ENCODE results near the gene C1orf232. TPM values are rescaled to one million over a fixed set of nuclear protein-coding genes. Genes with fewer than 3 reads are reported as not detected.

Gene C1orf232
- total RNA-seq, 1 experiment from 2014 or later, result not detected

- peak; percentile 47 for DNase-seq (ENCODE audit: low read depth)
Measured at GRCh38 chr1:26156285-26157038, 12.3 kb downstream of the C1orf232 start.

GRCh38 chr1:26155370-26156284 is 13.1 kb downstream of the C1orf232 start:
- no peak for DNase-seq (ENCODE audit: low read depth)

- no peak for DNase-seq (ENCODE audit: low read depth)
Measured at GRCh38 chr1:26154750-26155149, 14.0 kb downstream of the C1orf232 start.

GRCh38 chr1:26153966-26154532 is 14.7 kb downstream of the C1orf232 start:
- no peak for DNase-seq (ENCODE audit: low read depth)

- DNase-seq (ENCODE audit: low read depth), result no peak
Measured at GRCh38 chr1:26148887-26149286, 19.9 kb downstream of the C1orf232 start.

GRCh38 chr1:26145960-26146294 is 22.8 kb downstream of the C1orf232 start:
- no peak for DNase-seq (ENCODE audit: low read depth)

- peak; percentile 83 for DNase-seq (ENCODE audit: low read depth)
Measured at GRCh38 chr1:26145041-26145959, 23.5 kb downstream of the C1orf232 start.

GRCh38 chr1:26142159-26142558 is 26.6 kb downstream of the C1orf232 start:
- no peak for DNase-seq (ENCODE audit: low read depth)

- no peak for DNase-seq (ENCODE audit: low read depth)
Measured at GRCh38 chr1:26138974-26139558, 29.7 kb downstream of the C1orf232 start.

- no peak for DNase-seq (ENCODE audit: low read depth)
Measured at GRCh38 chr1:26134466-26134865, 34.3 kb downstream of the C1orf232 start.

GRCh38 chr1:26132834-26133167 is 36.0 kb downstream of the C1orf232 start:
- DNase-seq (ENCODE audit: low read depth), result no peak

GRCh38 chr1:26132128-26132833 is 36.5 kb downstream of the C1orf232 start:
- DNase-seq (ENCODE audit: low read depth), result peak; percentile 25

- no peak for DNase-seq (ENCODE audit: low read depth)
Measured at GRCh38 chr1:26130695-26131094, 38.1 kb downstream of the C1orf232 start.

GRCh38 chr1:26129778-26130177 is 39.0 kb downstream of the C1orf232 start:
- no peak for DNase-seq (ENCODE audit: low read depth)

GRCh38 chr1:26127235-26128163 is 41.3 kb downstream of the C1orf232 start:
- DNase-seq (ENCODE audit: low read depth), result peak; percentile 44

GRCh38 chr1:26126321-26127084 is 42.3 kb downstream of the C1orf232 start:
- DNase-seq (ENCODE audit: low read depth), result peak; percentile 84

- DNase-seq (ENCODE audit: low read depth), result no peak
Measured at GRCh38 chr1:26125946-26126320, 42.8 kb downstream of the C1orf232 start.

- no peak for DNase-seq (ENCODE audit: low read depth)
Measured at GRCh38 chr1:26125382-26125781, 43.4 kb downstream of the C1orf232 start.

Data from Daoy (cell line).